ENCODE results near the gene SLC2A4. TPM values are rescaled to one million over a fixed set of nuclear protein-coding genes. Genes with fewer than 3 reads are reported as not detected.

Gene SLC2A4
- total and polyA plus RNA-seq, 3 experiments from 2014 or later: 0.18 to 0.24 TPM; not detected in 1

GRCh38 chr17:7325031-7325528 is 43.6 kb downstream of the SLC2A4 start:
- peaks cover 0 to 2% of the 10 kb centered on the region in 2 donors for H3K27me3 Mint-ChIP-seq
- DNase-seq: no peak
- Histone ChIP-seq H3K27ac (ENCODE audit: low read depth, low read length) (no peak overlapping the region), H3K9me3 (ENCODE audit: low read length) (no peaks in the 10 kb centered on the region), H3K27me3 (ENCODE audit: insufficient read depth, low read length, poor library complexity, severe bottlenecking) (no peaks in the 10 kb centered on the region), H3K4me3 (ENCODE audit: low read length) (no peak overlapping the region), H3K36me3 (ENCODE audit: insufficient read depth, low read length) (peaks cover 36% of the 10 kb centered on the region), H3K4me1 (ENCODE audit: insufficient read depth, low read length) (peaks cover 23% of the 10 kb centered on the region)
- ChIA-PET CTCF (interaction anchor here (0.6 to 9.8 kb wide), 9 partner anchors 10 to 111 kb away, joined by 3 to 85 read pairs (median 4); partner anchors contain the start of genes ACAP1, GPS2 and TMEM256), POLR2A (interaction anchor here (1.0 kb wide), 2 partner anchors 9 to 11 kb away, joined by 3 read pairs; partner anchors contain the start of gene ACAP1)
- no peaks in the 10 kb centered on the region for H3K9me3 Mint-ChIP-seq
- H3K36me3 Mint-ChIP-seq: peaks cover 0 to 76% (median 5%) of the 10 kb centered on the region in 3 donors
- no peak overlapping the region for H3K4me3 Mint-ChIP-seq
- peaks cover 23 to 36% (median 25%) of the 10 kb centered on the region in 3 donors for H3K4me1 Mint-ChIP-seq
- no peak overlapping the region for H3K27ac Mint-ChIP-seq

- Histone ChIP-seq H3K27me3 (ENCODE audit: insufficient read depth, low read length, poor library complexity, severe bottlenecking) (no peaks in the 10 kb centered on the region), H3K4me3 (ENCODE audit: low read length) (no peak overlapping the region), H3K36me3 (ENCODE audit: insufficient read depth, low read length) (peaks cover 28% of the 10 kb centered on the region), H3K9me3 (ENCODE audit: low read length) (no peaks in the 10 kb centered on the region), H3K4me1 (ENCODE audit: insufficient read depth, low read length) (peaks cover 32% of the 10 kb centered on the region), H3K27ac (ENCODE audit: low read depth, low read length) (no peak overlapping the region)
- Mint-ChIP-seq H3K27me3 (peaks cover 0 to 2% of the 10 kb centered on the region in 2 donors), H3K36me3 (peaks cover 0 to 65% (median 2%) of the 10 kb centered on the region in 3 donors), H3K4me3 (peak overlapping the region in 1 of 7 donors; percentile 64), H3K4me1 (peaks cover 26 to 44% (median 30%) of the 10 kb centered on the region in 3 donors), H3K9me3 (no peaks in the 10 kb centered on the region), H3K27ac (peak overlapping the region in 2 of 8 donors; percentile 75 to 82)
- ChIA-PET POLR2A (interaction anchor here (1.7 kb wide), 1 partner anchor 10 kb away, joined by 8 read pairs; the partner anchor contains the start of gene ACAP1), CTCF (interaction anchor here (1.1 to 9.8 kb wide), 5 partner anchors 12 to 111 kb away, joined by 3 to 85 read pairs (median 5); partner anchors contain the start of gene ACAP1)
- DNase-seq: no peak
Observed at GRCh38 chr17:7326186-7326585, 44.7 kb downstream of the SLC2A4 start.

- no peaks in the 10 kb centered on the region for H3K9me3 ChIP-seq (ENCODE audit: low read length)
- Mint-ChIP-seq H3K4me1 (peaks cover 26 to 48% (median 31%) of the 10 kb centered on the region in 3 donors), H3K27me3 (peaks cover 0 to 2% of the 10 kb centered on the region in 2 donors), H3K4me3 (peak overlapping the region in 2 of 7 donors; percentile 40 to 81), H3K27ac (peak overlapping the region in 2 of 8 donors; percentile 20 to 80), H3K9me3 (no peaks in the 10 kb centered on the region), H3K36me3 (peaks cover 0 to 56% (median 0%) of the 10 kb centered on the region in 3 donors)
- ChIA-PET CTCF (interaction anchor here (1.0 to 9.8 kb wide), 4 partner anchors 11 to 110 kb away, joined by 3 to 85 read pairs (median 7); partner anchors contain the start of gene ACAP1), POLR2A (interaction anchor here (1.1 to 1.7 kb wide), 2 partner anchors 9 to 12 kb away, joined by 4 to 8 read pairs; partner anchors contain the start of genes ACAP1 and GPS2)
- H3K27ac ChIP-seq (ENCODE audit: low read depth, low read length): no peak overlapping the region
- H3K4me3 ChIP-seq (ENCODE audit: low read length): no peak overlapping the region
- H3K27me3 ChIP-seq (ENCODE audit: insufficient read depth, low read length, poor library complexity, severe bottlenecking): no peaks in the 10 kb centered on the region
- H3K4me1 ChIP-seq (ENCODE audit: insufficient read depth, low read length): peaks cover 37% of the 10 kb centered on the region
- H3K36me3 ChIP-seq (ENCODE audit: insufficient read depth, low read length): peaks cover 20% of the 10 kb centered on the region
- DNase-seq: no peak
Observed at GRCh38 chr17:7327056-7327455, 45.5 kb downstream of the SLC2A4 start.

- DNase-seq: no peak
- Histone ChIP-seq H3K27ac (ENCODE audit: low read depth, low read length) (no peak overlapping the region), H3K9me3 (ENCODE audit: low read length) (no peaks in the 10 kb centered on the region), H3K36me3 (ENCODE audit: insufficient read depth, low read length) (peaks cover 15% of the 10 kb centered on the region), H3K4me1 (ENCODE audit: insufficient read depth, low read length) (peaks cover 41% of the 10 kb centered on the region), H3K27me3 (ENCODE audit: insufficient read depth, low read length, poor library complexity, severe bottlenecking) (no peaks in the 10 kb centered on the region), H3K4me3 (ENCODE audit: low read length) (no peak overlapping the region)
- CTCF ChIA-PET: interaction anchor here (1.0 to 9.8 kb wide), 3 partner anchors 10 to 109 kb away, joined by 7 to 85 read pairs (median 7); partner anchors contain the start of gene ACAP1
- Mint-ChIP-seq H3K4me1 (peaks cover 30 to 52% (median 35%) of the 10 kb centered on the region in 3 donors), H3K27me3 (peaks cover 0 to 2% of the 10 kb centered on the region in 2 donors), H3K4me3 (peak overlapping the region in 3 of 7 donors; percentile 67 to 86 (median 81)), H3K36me3 (peaks cover 0 to 52% (median 0%) of the 10 kb centered on the region in 3 donors), H3K27ac (peak overlapping the region in 3 of 8 donors; percentile 64 to 98 (median 97)), H3K9me3 (no peaks in the 10 kb centered on the region)
- POLR2A ChIA-PET: interaction anchor here (1.1 to 1.7 kb wide), 2 partner anchors 9 to 12 kb away, joined by 4 to 8 read pairs; partner anchors contain the start of genes ACAP1 and GPS2
Observed at GRCh38 chr17:7327501-7327900, 46.0 kb downstream of the SLC2A4 start.

GRCh38 chr17:7328009-7328408 is 46.5 kb downstream of the SLC2A4 start:
- no peak overlapping the region for H3K27ac ChIP-seq (ENCODE audit: low read depth, low read length)
- DNase-seq: no peak
- Mint-ChIP-seq H3K27ac (peak overlapping the region in 7 of 8 donors; percentile 52 to 98 (median 85)), H3K27me3 (peaks cover 0 to 2% of the 10 kb centered on the region in 2 donors), H3K4me1 (peaks cover 33 to 56% (median 40%) of the 10 kb centered on the region in 3 donors), H3K4me3 (peak overlapping the region; percentile 81 to 98 (median 95)), H3K9me3 (no peaks in the 10 kb centered on the region), H3K36me3 (peaks cover 0 to 47% (median 0%) of the 10 kb centered on the region in 3 donors)
- peaks cover 10% of the 10 kb centered on the region for H3K36me3 ChIP-seq (ENCODE audit: insufficient read depth, low read length)
- no peaks in the 10 kb centered on the region for H3K27me3 ChIP-seq (ENCODE audit: insufficient read depth, low read length, poor library complexity, severe bottlenecking)
- CTCF ChIA-PET: interaction anchor here (2.0 to 9.8 kb wide), 4 partner anchors 10 to 32 kb away, joined by 8 to 85 read pairs (median 16); partner anchors contain the start of genes ACAP1 and TMEM95
- POLR2A ChIA-PET: interaction anchor here (0.6 to 1.7 kb wide), 2 partner anchors 8 to 346 kb away, joined by 3 to 8 read pairs; partner anchors contain the start of gene ACAP1
- H3K9me3 ChIP-seq (ENCODE audit: low read length): no peaks in the 10 kb centered on the region
- H3K4me3 ChIP-seq (ENCODE audit: low read length): no peak overlapping the region
- peaks cover 41% of the 10 kb centered on the region for H3K4me1 ChIP-seq (ENCODE audit: insufficient read depth, low read length)

- H3K27ac ChIP-seq (ENCODE audit: low read depth, low read length): peak within 1 kb of the TSS; percentile 82
- peak in 2 of 5 donors; percentile 35 to 60 for DNase-seq
- peaks cover 43% of the 10 kb centered on the region for H3K4me1 ChIP-seq (ENCODE audit: insufficient read depth, low read length)
- peaks cover 1% of the 10 kb centered on the region for H3K36me3 ChIP-seq (ENCODE audit: insufficient read depth, low read length)
- no peaks in the 10 kb centered on the region for H3K9me3 ChIP-seq (ENCODE audit: low read length)
- H3K27ac Mint-ChIP-seq: peak within 1 kb of the TSS; percentile 95 to 99 (median 97)
- ChIA-PET POLR2A (interaction anchor here (0.6 to 2.5 kb wide), 11 partner anchors 14 to 359 kb away, joined by 3 to 21 read pairs (median 4); partner anchors contain the start of genes GABARAP, GPS2, KCTD11 and POLR2A), CTCF (interaction anchor here (1.0 to 9.8 kb wide), 10 partner anchors 9 to 359 kb away, joined by 3 to 85 read pairs (median 6); partner anchors contain the start of genes ACAP1, TMEM95 and TP53)
- peaks cover 0 to 38% (median 0%) of the 10 kb centered on the region in 3 donors for H3K36me3 Mint-ChIP-seq
- H3K27me3 Mint-ChIP-seq: peaks cover 0 to 2% of the 10 kb centered on the region in 2 donors
- H3K27me3 ChIP-seq (ENCODE audit: insufficient read depth, low read length, poor library complexity, severe bottlenecking): no peaks in the 10 kb centered on the region
- no peaks in the 10 kb centered on the region for H3K9me3 Mint-ChIP-seq
- peaks cover 37 to 58% (median 46%) of the 10 kb centered on the region in 3 donors for H3K4me1 Mint-ChIP-seq
- peak within 1 kb of the TSS; percentile 91 to 99 (median 97) for H3K4me3 Mint-ChIP-seq
- peak within 1 kb of the TSS; percentile 79 for H3K4me3 ChIP-seq (ENCODE audit: low read length)
Observed at GRCh38 chr17:7328840-7329373, 47.4 kb downstream of the SLC2A4 start, which contains the start of gene NEURL4. TSS of gene NEURL4 (minus strand) at chr17:7329335. CDS start at chr17:7329312, 23 bp downstream.

GRCh38 chr17:7329374-7329996 is 48.0 kb downstream of the SLC2A4 start:
- peak overlapping the region; percentile 82 for H3K27ac ChIP-seq (ENCODE audit: low read depth, low read length)
- H3K4me1 Mint-ChIP-seq: peaks cover 33 to 54% (median 42%) of the 10 kb centered on the region in 3 donors
- no peaks in the 10 kb centered on the region for H3K27me3 ChIP-seq (ENCODE audit: insufficient read depth, low read length, poor library complexity, severe bottlenecking)
- H3K36me3 ChIP-seq (ENCODE audit: insufficient read depth, low read length): no peaks in the 10 kb centered on the region
- H3K4me1 ChIP-seq (ENCODE audit: insufficient read depth, low read length): peaks cover 43% of the 10 kb centered on the region
- no peaks in the 10 kb centered on the region for H3K9me3 Mint-ChIP-seq
- peaks cover 0 to 2% of the 10 kb centered on the region in 2 donors for H3K27me3 Mint-ChIP-seq
- H3K27ac Mint-ChIP-seq: peak overlapping the region; percentile 95 to 99 (median 97)
- peak overlapping the region; percentile 79 for H3K4me3 ChIP-seq (ENCODE audit: low read length)
- CTCF ChIA-PET: interaction anchor here (0.6 to 9.8 kb wide), 14 partner anchors 8 to 358 kb away, joined by 3 to 85 read pairs (median 5); partner anchors contain the start of genes ACAP1, TMEM95 and TP53
- H3K36me3 Mint-ChIP-seq: peaks cover 0 to 33% (median 0%) of the 10 kb centered on the region in 3 donors
- peak overlapping the region; percentile 91 to 99 (median 97) for H3K4me3 Mint-ChIP-seq
- H3K9me3 ChIP-seq (ENCODE audit: low read length): no peaks in the 10 kb centered on the region
- DNase-seq: peak; percentile 92 to 98 (median 97)
- POLR2A ChIA-PET: interaction anchor here (0.7 to 2.5 kb wide), 17 partner anchors 10 to 358 kb away, joined by 3 to 21 read pairs (median 4); partner anchors contain the start of genes DVL2, GABARAP, GPS2 and KCTD11
